H1 (cell line): Measurements from ENCODE around the gene ARHGAP22. TPM values are rescaled to one million over a fixed set of nuclear protein-coding genes. Genes with fewer than 3 reads are reported as not detected.

Experiments
- CTCF ChIA-PET: fragments of 300-600 bp; sonication (Branson Sonifier 250); formaldehyde crosslinking; loops from one replicate; lab custom pipeline; 2021; ENCODE audit not compliant: partially characterized antibody; lab: Charles Lee
- POLR2A ChIA-PET: fragments of 300-600 bp; sonication (Branson Sonifier 250); formaldehyde crosslinking; loops from one replicate; lab custom pipeline; 2021; ENCODE audit warnings: inconsistent platforms; ENCODE audit not compliant: partially characterized antibody; lab: Charles Lee
- DNase-seq, 2 experiments: peaks; one replicate each; pipeline versions ENCODE4 v3.0.0 to v3.0.0-alpha.2; 2010 to 2022; ENCODE audit warnings: low spot score in 2 of 2, low read depth in 1 of 2, mixed read lengths in 1 of 2
- FAIRE-seq: peaks from 2 replicates; lab custom pipeline; 2011; peaks lifted over from hg19 to GRCh38; lab: Jason Lieb, UNC
- H2AFZ ChIP-seq: 2 replicates; pipeline ENCODE4 v1.8.1; 2012; ENCODE audit warnings: low read length, inconsistent platforms
- H2AK5ac ChIP-seq: 2 replicates; pipeline ENCODE4 v1.6.1; 2013; ENCODE audit warnings: low read depth, low read length
- H2BK120ac ChIP-seq: replicated peaks from 2 replicates; pipeline ENCODE3; 2013; ENCODE audit warnings: low read depth, low read length, inconsistent platforms
- H2BK12ac ChIP-seq: 2 replicates; pipeline ENCODE4 v1.6.1; 2013; ENCODE audit warnings: low read depth, low read length
- H2BK15ac ChIP-seq: 2 replicates; pipeline ENCODE4 v1.6.1; 2013; ENCODE audit warnings: low read length
- H2BK20ac ChIP-seq: 2 replicates; pipeline ENCODE4 v1.6.1; 2013; ENCODE audit warnings: low read length
- H2BK5ac ChIP-seq: 2 replicates; pipeline ENCODE4 v1.6.1; 2013; ENCODE audit warnings: low read depth, low read length
- H3K14ac ChIP-seq: 2 replicates; pipeline ENCODE4 v1.6.1; 2013; ENCODE audit warnings: inconsistent platforms; ENCODE audit not compliant: insufficient read length
- H3K18ac ChIP-seq: 2 replicates; pipeline ENCODE4 v1.6.1; 2013; ENCODE audit warnings: low read length; ENCODE audit errors: extremely low read depth
- H3K23ac ChIP-seq: 2 replicates; pipeline ENCODE4 v1.6.1; 2013; ENCODE audit warnings: inconsistent platforms; ENCODE audit not compliant: insufficient read length
- H3K23me2 ChIP-seq: 2 replicates; pipeline ENCODE4 v1.6.1; 2013; ENCODE audit warnings: low read depth, low read length
- H3K27ac ChIP-seq: 2 replicates; pipeline ENCODE4 v1.6.1; 2011; ENCODE audit warnings: low read depth, low read length, inconsistent platforms
- H3K27me3 ChIP-seq, 4 experiments: replicated peaks in 1 of 4; 1 replicate in 1 of 4; 2 replicates in 3 of 4; pipeline versions ENCODE4 v1.6.1 to v1.8.1; 2011 to 2013; ENCODE audit warnings: low read length in 3 of 4, mild to moderate bottlenecking in 3 of 4, inconsistent platforms in 2 of 4, mixed read lengths in 2 of 4, moderate library complexity in 1 of 4; ENCODE audit not compliant: control insufficient read depth in 3 of 4, insufficient read depth in 3 of 4; ENCODE audit errors: extremely low read depth in 1 of 4
- H3K36me3 ChIP-seq, 4 experiments: 2 replicates each; pipeline versions ENCODE4 v1.6.1 to v1.8.1; 2011 to 2013; ENCODE audit warnings: mild to moderate bottlenecking in 4 of 4, low read length in 3 of 4, moderate library complexity in 2 of 4, control low read depth in 1 of 4, inconsistent platforms in 1 of 4; ENCODE audit not compliant: insufficient read depth in 4 of 4, control insufficient read depth in 2 of 4
- H3K4ac ChIP-seq: replicated peaks from 2 replicates; pipeline ENCODE3; 2013; ENCODE audit warnings: low read length, low read depth, mixed read lengths, inconsistent platforms; ENCODE audit not compliant: insufficient read length
- H3K4me1 ChIP-seq, 4 experiments: replicated peaks in 1 of 4; 1 replicate in 1 of 4; 2 replicates in 3 of 4; pipeline versions ENCODE4 v1.6.1 to v1.8.1; 2011 to 2013; ENCODE audit warnings: low read length in 3 of 4, inconsistent platforms in 2 of 4, mixed read lengths in 1 of 4; ENCODE audit not compliant: insufficient read depth in 4 of 4, control insufficient read depth in 3 of 4
- H3K4me2 ChIP-seq, 2 experiments: 2 replicates each; pipeline versions ENCODE4 v1.6.1 to v1.8.1; 2011 to 2013; ENCODE audit warnings: low read depth in 2 of 2, low read length in 2 of 2, control low read depth in 1 of 2, inconsistent platforms in 1 of 2, mild to moderate bottlenecking in 1 of 2; ENCODE audit not compliant: insufficient read depth in 1 of 2
- H3K4me3 ChIP-seq, 4 experiments: fragments of 200-600, 300-600 bp in 1 of 4; sonication (generic), shearing (Covaris generic), sonication (Bioruptor Twin) in 1 of 4; 2 replicates each; pipeline versions ENCODE4 v1.5.1 to v1.8.1; 2011 to 2016; ENCODE audit warnings: low read length in 4 of 4, low read depth in 3 of 4, control low read depth in 2 of 4, inconsistent platforms in 2 of 4, mild to moderate bottlenecking in 2 of 4, mixed read lengths in 1 of 4, moderate library complexity in 1 of 4; ENCODE audit not compliant: insufficient read depth in 2 of 4; ENCODE audit errors: extremely low read depth in 1 of 4
- H3K56ac ChIP-seq: replicated peaks from 2 replicates; pipeline ENCODE3; 2013; ENCODE audit warnings: low read depth, mild to moderate bottlenecking, mixed read lengths, low read length, inconsistent platforms; ENCODE audit not compliant: insufficient read length
- H3K79me1 ChIP-seq: 2 replicates; pipeline ENCODE4 v1.6.1; 2013; ENCODE audit warnings: low read depth, low read length, control low read depth
- H3K79me2 ChIP-seq, 2 experiments: 2 replicates each; pipeline versions ENCODE4 v1.6.1 to v1.8.1; 2012 to 2013; ENCODE audit warnings: low read length in 2 of 2, mild to moderate bottlenecking in 2 of 2, inconsistent platforms in 1 of 2; ENCODE audit not compliant: insufficient read depth in 2 of 2, control insufficient read depth in 1 of 2
- H3K9ac ChIP-seq, 4 experiments: replicated peaks in 1 of 4; 1 replicate in 1 of 4; 2 replicates in 3 of 4; pipeline versions ENCODE4 v1.6.1 to v1.8.1; 2011 to 2013; ENCODE audit warnings: low read depth in 3 of 4, low read length in 3 of 4, control low read depth in 2 of 4, mild to moderate bottlenecking in 2 of 4, moderate library complexity in 2 of 4, inconsistent platforms in 1 of 4; ENCODE audit errors: extremely low read depth in 1 of 4
- H3K9me3 ChIP-seq, 2 experiments: 2 replicates each; pipeline versions ENCODE4 v1.6.1 to v1.8.1; 2012 to 2013; ENCODE audit warnings: mild to moderate bottlenecking in 2 of 2, moderate library complexity in 2 of 2, control low read depth in 1 of 2, inconsistent platforms in 1 of 2, low read depth in 1 of 2, low read length in 1 of 2, mixed read lengths in 1 of 2; ENCODE audit not compliant: insufficient read depth in 2 of 2
- H4K20me1 ChIP-seq, 2 experiments: replicated peaks in 1 of 2; 2 replicates each; pipeline versions ENCODE3 to v1.8.1; 2011 to 2013; ENCODE audit warnings: inconsistent platforms in 2 of 2, low read length in 2 of 2, mild to moderate bottlenecking in 1 of 2; ENCODE audit not compliant: insufficient read depth in 2 of 2, control insufficient read depth in 1 of 2
- H4K5ac ChIP-seq: 2 replicates; pipeline ENCODE4 v1.6.1; 2013; ENCODE audit warnings: low read length, low read depth, mixed read lengths, inconsistent platforms; ENCODE audit not compliant: insufficient read length
- H4K8ac ChIP-seq: 2 replicates; pipeline ENCODE4 v1.8.0; 2013; ENCODE audit warnings: mild to moderate bottlenecking, moderate library complexity, low read length, inconsistent platforms; ENCODE audit not compliant: insufficient read depth; ENCODE audit errors: extremely low read depth
- H4K91ac ChIP-seq: replicated peaks from 2 replicates; pipeline ENCODE3; 2013; ENCODE audit warnings: low read length, mixed read lengths, inconsistent platforms; ENCODE audit not compliant: insufficient read length
- CTBP2 ChIP-seq: IDR thresholded peaks from 2 replicates; pipeline ENCODE4 v1.7.0; 2011; ENCODE audit warnings: borderline replicate concordance, mild to moderate bottlenecking, moderate library complexity, mixed read lengths, low read length; ENCODE audit not compliant: insufficient read depth, insufficient read length
- EZH2 ChIP-seq: fragments of 200-600 bp; sonication (generic); IDR thresholded peaks from 2 replicates; pipeline ENCODE4 v1.7.1; 2012; ENCODE audit warnings: low read depth, mild to moderate bottlenecking, moderate library complexity, low read length, inconsistent platforms; ENCODE audit not compliant: severe bottlenecking
- KDM5A ChIP-seq: fragments of 200-600 bp; IDR thresholded peaks from 2 replicates; pipeline ENCODE4 v1.7.1; 2012; ENCODE audit warnings: mild to moderate bottlenecking, low read length, inconsistent platforms, mixed read lengths
- POU5F1 ChIP-seq: IDR thresholded peaks from 2 replicates; pipeline ENCODE4 v1.6.1; 2011; ENCODE audit warnings: low read depth, mild to moderate bottlenecking, low read length, moderate library complexity
- RBBP5 ChIP-seq: IDR thresholded peaks from 2 replicates; pipeline ENCODE4 v1.7.1; 2012; ENCODE audit warnings: low read depth, mild to moderate bottlenecking, inconsistent platforms, low read length, moderate library complexity, borderline replicate concordance
- RFX5 ChIP-seq: IDR thresholded peaks from 2 replicates; pipeline ENCODE4 v1.6.1; 2011; ENCODE audit warnings: low read depth, low read length, improper control_type of control experiment, borderline replicate concordance
- SUZ12 ChIP-seq: fragments of 200-600 bp; sonication (generic); IDR thresholded peaks from 2 replicates; pipeline ENCODE4 v1.6.1; 2012; ENCODE audit warnings: mild to moderate bottlenecking, inconsistent platforms, low read length, moderate library complexity, mixed read lengths
- TBP ChIP-seq: IDR thresholded peaks from 2 replicates; pipeline ENCODE4 v1.6.1; 2011; ENCODE audit warnings: low read depth, low read length, improper control_type of control experiment
- WGBS, 2 experiments: shearing (Covaris generic) in 1 of 2; methylation state at CpG; one replicate each; pipeline versions ENCODE4 v1.1.6 to v1.1.7; 2013 to 2015; ENCODE audit warnings: low lambda C conversion rate in 2 of 2, mixed read lengths in 2 of 2, inconsistent platforms in 1 of 2, low coverage in 1 of 2, missing lambda C conversion rate in 1 of 2; ENCODE audit not compliant: insufficient replicate concordance in 2 of 2, insufficient coverage in 1 of 2, insufficient read length in 1 of 2; ENCODE audit errors: extremely low coverage in 1 of 2, missing lambda C conversion rate in 1 of 2; 5-methylcytosine and 5-hydroxymethylcytosine counted together
- polyA plus RNA-seq, 7 experiments: library from polyadenylated mRNA; depleted of rRNA in 3 of 7; stranded (reverse) in 5 of 7; unstranded in 2 of 7; fragments of >200 nt in 5 of 7; fragments of 200-250 nt in 2 of 7; gene quantifications; 1 replicate in 5 of 7; 2 replicates in 1 of 7; 4 replicates in 1 of 7; pipeline versions ENCODE4 v1.2.1 to v1.2.3, GENCODE V29; 2011 to 2013; ENCODE audit warnings: missing spikeins in 2 of 7, mixed read lengths in 2 of 7
- total RNA-seq: library from RNA; stranded (reverse); fragmentation: NEBNext Ultra II Directional; extraction: Animal tissue kit (Norgen Biotek cat#: 25700); gene quantifications from 2 replicates; pipeline ENCODE4 v1.2.1, GENCODE V29; 2021
- TF ChIP-seq, protein P1 (sequence below): IDR thresholded peaks from 2 replicates; pipeline ENCODE4 v1.6.1; 2011; ENCODE audit warnings: low read depth, mild to moderate bottlenecking, low read length; ENCODE audit not compliant: insufficient read depth
- TF ChIP-seq, protein P2 (sequence below): IDR thresholded peaks from 2 replicates; pipeline ENCODE4 v1.6.1; 2012; ENCODE audit warnings: inconsistent platforms
- TF ChIP-seq, protein P3 (sequence below): IDR thresholded peaks from 2 replicates; pipeline ENCODE4 v1.6.1; 2012; ENCODE audit warnings: low read length, inconsistent platforms

The ARHGAP22 gene
- total and polyA plus RNA-seq, 2 of the 8 experiments (the other 6 are each of a cell fraction or from before 2014, with no cell fraction given), result 3.6 to 11.2 TPM

DNA sequence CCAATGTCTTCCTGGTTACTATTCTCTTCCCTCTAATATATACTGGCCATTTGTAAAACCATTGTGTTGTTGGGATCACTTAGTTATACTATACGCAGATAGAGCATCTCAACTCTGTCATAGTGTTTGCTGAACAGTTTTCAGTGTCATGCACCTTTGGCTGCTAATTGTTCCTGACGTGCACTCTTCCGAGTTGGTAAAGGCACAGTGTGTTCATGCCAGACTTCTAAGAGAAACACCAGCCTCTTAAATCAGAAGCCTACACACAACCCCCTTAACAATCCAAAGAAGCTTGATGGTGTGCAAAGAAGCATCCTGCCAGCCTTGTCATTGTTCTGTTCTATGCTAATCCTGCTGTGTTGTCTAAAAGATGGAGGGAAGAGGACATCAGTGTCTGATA, 167.3 kb downstream of the ARHGAP22 start:
- 86% methylated on average over 3 of the region's 3 CpGs; no CpG with 5 or more reads in 1 of the 2 experiments for WGBS, 2 experiments
- Histone ChIP-seq H4K91ac (no peak overlapping the region), H3K14ac (no peak overlapping the region), H3K56ac (no peak overlapping the region), H4K8ac (no peak overlapping the region), H2AFZ (no peak overlapping the region), H3K18ac (no peak overlapping the region), H2BK5ac (no peak overlapping the region), H2BK12ac (no peak overlapping the region), H2AK5ac (no peak overlapping the region), H3K36me3 (peaks cover 0 to 4% (median 2%) of the 10 kb centered on the region in 4 experiments; a peak in 3 of 8 replicates), H3K4me1 (no peaks in the 10 kb centered on the region), H3K4me3 (no peak overlapping the region), H3K9me3 (no peaks in the 10 kb centered on the region; a peak in 1 of 4 replicates), H3K27ac (no peak overlapping the region), H2BK120ac (no peak overlapping the region), H2BK15ac (no peak overlapping the region), H3K23me2 (no peaks in the 10 kb centered on the region), H2BK20ac (no peak overlapping the region), H4K5ac (no peak overlapping the region), H3K4me2 (no peak overlapping the region), H3K23ac (no peak overlapping the region), H3K27me3 (no peaks in the 10 kb centered on the region), H3K9ac (no peak overlapping the region), H3K4ac (no peak overlapping the region), H3K79me1 (no peaks in the 10 kb centered on the region), H3K79me2 (no peaks in the 10 kb centered on the region), H4K20me1 (peaks cover 0 to 2% of the 10 kb centered on the region in 2 experiments)
- ChIA-PET CTCF (interaction anchor here (0.9 to 1.3 kb wide), 2 partner anchors 11 to 22 kb away, joined by 3 read pairs; no protein-coding TSS in a partner anchor), POLR2A (no interaction called here)
- DNase-seq, result no peak
- FAIRE-seq, result no peak
- TF ChIP-seq KDM5A (no peak), RFX5 (no peak), CTBP2 (no peak), TBP (no peak), EZH2 (no peak), POU5F1 (no peak), RBBP5 (no peak), SUZ12 (no peak)
- TF ChIP-seq, protein P1, sequence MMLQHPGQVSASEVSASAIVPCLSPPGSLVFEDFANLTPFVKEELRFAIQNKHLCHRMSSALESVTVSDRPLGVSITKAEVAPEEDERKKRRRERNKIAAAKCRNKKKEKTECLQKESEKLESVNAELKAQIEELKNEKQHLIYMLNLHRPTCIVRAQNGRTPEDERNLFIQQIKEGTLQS, result no peak
- TF ChIP-seq, protein P2, sequence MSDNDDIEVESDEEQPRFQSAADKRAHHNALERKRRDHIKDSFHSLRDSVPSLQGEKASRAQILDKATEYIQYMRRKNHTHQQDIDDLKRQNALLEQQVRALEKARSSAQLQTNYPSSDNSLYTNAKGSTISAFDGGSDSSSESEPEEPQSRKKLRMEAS, result no peak
- TF ChIP-seq, protein P3, sequence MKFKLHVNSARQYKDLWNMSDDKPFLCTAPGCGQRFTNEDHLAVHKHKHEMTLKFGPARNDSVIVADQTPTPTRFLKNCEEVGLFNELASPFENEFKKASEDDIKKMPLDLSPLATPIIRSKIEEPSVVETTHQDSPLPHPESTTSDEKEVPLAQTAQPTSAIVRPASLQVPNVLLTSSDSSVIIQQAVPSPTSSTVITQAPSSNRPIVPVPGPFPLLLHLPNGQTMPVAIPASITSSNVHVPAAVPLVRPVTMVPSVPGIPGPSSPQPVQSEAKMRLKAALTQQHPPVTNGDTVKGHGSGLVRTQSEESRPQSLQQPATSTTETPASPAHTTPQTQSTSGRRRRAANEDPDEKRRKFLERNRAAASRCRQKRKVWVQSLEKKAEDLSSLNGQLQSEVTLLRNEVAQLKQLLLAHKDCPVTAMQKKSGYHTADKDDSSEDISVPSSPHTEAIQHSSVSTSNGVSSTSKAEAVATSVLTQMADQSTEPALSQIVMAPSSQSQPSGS, result no peak
